Subcutaneous abdominal adipose tissue (tissue), 5 donors: ENCODE results near the gene NTRK1.

Experiments used
- H3K27ac ChIP-seq: one replicate; pipeline ENCODE4 v1.7.0; 2013; ENCODE audit warnings: low read depth, mild to moderate bottlenecking, inconsistent platforms, low read length, moderate library complexity
- H3K27me3 ChIP-seq, 5 donors: one replicate each; pipeline ENCODE4 v1.7.0; 2013; ENCODE audit warnings: low read length in 5 of 5, inconsistent platforms in 1 of 5; ENCODE audit not compliant: control insufficient read depth in 5 of 5, insufficient read depth in 4 of 5
- H3K36me3 ChIP-seq, 5 donors: one replicate each; pipeline ENCODE4 v1.7.0; 2013; ENCODE audit warnings: low read length in 5 of 5; ENCODE audit not compliant: control insufficient read depth in 5 of 5, insufficient read depth in 5 of 5
- H3K4me1 ChIP-seq, 5 donors: one replicate each; pipeline ENCODE4 v1.7.0; 2013; ENCODE audit warnings: low read length in 5 of 5, mild to moderate bottlenecking in 3 of 5, moderate library complexity in 1 of 5; ENCODE audit not compliant: control insufficient read depth in 5 of 5, insufficient read depth in 5 of 5
- H3K4me3 ChIP-seq, 5 donors: one replicate each; pipeline ENCODE4 v1.7.0; 2013; ENCODE audit warnings: low read length in 5 of 5, low read depth in 1 of 5
- H3K9ac ChIP-seq, 5 donors: one replicate each; pipeline ENCODE4 v1.7.0; 2013; ENCODE audit warnings: low read length in 5 of 5, mild to moderate bottlenecking in 4 of 5, moderate library complexity in 3 of 5
- H3K9me3 ChIP-seq, 5 donors: one replicate each; pipeline ENCODE4 v1.7.0; 2013; ENCODE audit warnings: low read length in 5 of 5; ENCODE audit not compliant: control insufficient read depth in 5 of 5
- donor health status: healthy.
- donor health status: healthy.
- donor health status: healthy.
- donor health status: healthy.
- donor health status: healthy.

The NTRK1 gene

DNA sequence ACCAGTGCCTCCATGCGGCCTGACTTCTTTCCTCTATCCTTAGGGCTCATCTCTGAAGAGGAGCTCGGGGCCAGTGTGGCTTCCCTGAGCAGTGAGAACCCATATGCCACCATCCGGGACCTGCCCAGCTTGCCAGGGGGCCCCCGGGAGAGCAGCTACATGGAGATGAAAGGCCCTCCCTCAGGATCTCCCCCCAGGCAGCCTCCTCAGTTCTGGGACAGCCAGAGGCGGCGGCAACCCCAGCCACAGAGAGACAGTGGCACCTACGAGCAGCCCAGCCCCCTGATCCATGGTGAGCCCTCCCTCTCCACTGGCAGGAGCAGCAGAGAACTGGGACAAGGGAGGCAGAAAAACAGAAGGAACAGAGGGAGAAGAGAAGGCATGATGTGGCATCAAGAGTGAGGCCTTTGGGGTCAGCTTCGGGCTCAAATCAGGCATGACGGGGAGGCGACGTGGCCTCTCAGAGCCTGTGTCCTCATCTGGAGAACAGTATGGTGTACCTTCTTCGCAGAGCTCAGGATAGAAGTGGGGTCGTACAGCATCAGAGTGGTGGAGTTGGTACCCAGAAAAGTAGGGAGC lies 53.2 kb downstream of the NTRK1 start:
- peaks cover 0 to 68% (median 47%) of the 10 kb centered on the region in 5 donors for H3K36me3 ChIP-seq
- H3K4me1 ChIP-seq = peaks cover 0 to 16% (median 14%) of the 10 kb centered on the region in 5 donors
- no peaks in the 10 kb centered on the region for H3K9me3 ChIP-seq
- H3K27ac ChIP-seq = no peak overlapping the region
- peaks cover 0 to 2% (median 0%) of the 10 kb centered on the region in 5 donors for H3K27me3 ChIP-seq
- no peak overlapping the region for H3K9ac ChIP-seq
- no peak overlapping the region for H3K4me3 ChIP-seq

DNA sequence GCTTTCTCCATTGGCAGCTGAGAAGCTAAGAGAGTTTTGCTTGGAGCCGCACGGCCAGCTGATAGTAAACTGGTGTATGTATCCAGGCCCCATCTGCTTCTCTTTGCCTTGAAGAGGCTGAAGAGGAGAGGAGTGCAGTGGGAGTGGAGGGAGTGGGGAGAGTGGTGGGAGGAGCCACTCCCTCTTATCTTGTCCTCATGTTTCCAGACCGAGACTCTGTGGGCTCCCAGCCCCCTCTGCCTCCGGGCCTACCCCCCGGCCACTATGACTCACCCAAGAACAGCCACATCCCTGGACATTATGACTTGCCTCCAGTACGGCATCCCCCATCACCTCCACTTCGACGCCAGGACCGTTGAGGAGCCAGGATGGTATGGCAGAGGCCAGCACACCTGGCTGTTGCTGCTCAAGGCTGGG lies 53.8 kb downstream of the NTRK1 start:
- no peak overlapping the region for H3K27ac ChIP-seq
- peaks cover 0 to 64% (median 43%) of the 10 kb centered on the region in 5 donors for H3K36me3 ChIP-seq
- H3K27me3 ChIP-seq = peaks cover 0 to 2% (median 0%) of the 10 kb centered on the region in 5 donors
- no peaks in the 10 kb centered on the region for H3K9me3 ChIP-seq
- H3K9ac ChIP-seq = no peak overlapping the region
- H3K4me3 ChIP-seq = no peak overlapping the region
- peaks cover 0 to 16% (median 14%) of the 10 kb centered on the region in 5 donors for H3K4me1 ChIP-seq

DNA sequence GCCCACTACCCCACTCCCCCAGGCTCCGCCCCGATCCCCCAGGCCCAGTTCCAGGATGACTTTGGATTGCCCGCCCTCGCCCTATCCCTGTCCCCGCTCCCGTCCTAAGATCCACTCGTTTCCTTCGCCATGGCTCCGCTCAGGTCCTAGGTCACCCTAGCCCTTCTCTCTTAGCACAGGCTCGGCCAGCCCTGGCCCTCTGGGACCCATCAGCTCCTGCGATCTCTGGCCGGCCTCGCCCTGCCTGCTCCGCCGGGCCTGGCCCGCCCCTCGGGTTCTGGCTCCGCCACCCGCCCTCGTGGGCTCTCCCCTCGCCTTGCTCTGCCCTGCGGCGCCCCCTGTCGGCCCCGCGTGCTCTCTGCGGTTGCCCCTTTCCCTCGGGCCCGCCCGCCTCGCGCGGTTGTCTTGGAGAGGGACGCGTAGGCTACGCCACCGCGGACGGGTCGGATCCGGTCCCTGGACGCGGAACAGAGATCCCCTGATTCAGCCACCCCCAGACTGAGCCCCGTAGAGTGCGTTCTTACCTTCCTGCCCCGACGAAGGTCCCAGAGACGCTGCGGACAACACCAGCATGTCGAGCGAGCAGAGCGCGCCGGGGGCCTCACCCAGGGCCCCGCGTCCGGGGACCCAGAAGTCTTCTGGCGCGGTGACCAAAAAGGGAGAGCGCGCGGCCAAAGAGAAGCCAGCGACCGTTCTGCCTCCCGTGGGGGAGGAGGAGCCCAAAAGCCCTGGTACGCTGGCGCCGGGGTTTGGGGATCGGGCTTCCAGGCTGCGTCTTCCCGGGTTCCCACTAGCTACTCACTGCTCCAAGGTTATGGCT lies 59.8 kb downstream of the NTRK1 start, which contains the start of gene LRRC71:
TSS of gene LRRC71 (plus strand) at position 400 of the 820 bp plus-strand sequence. CDS start at position 572, 172 bp downstream.
- Histone ChIP-seq H3K4me3 (peak within 1 kb of the TSS in 4 of 5 donors; percentile 11 to 50 (median 42)), H3K9me3 (no peaks in the 10 kb centered on the region), H3K27me3 (peaks cover 38 to 49% (median 44%) of the 10 kb centered on the region in 5 donors), H3K4me1 (peaks cover 0 to 21% (median 17%) of the 10 kb centered on the region in 5 donors), H3K36me3 (peaks cover 0 to 17% (median 6%) of the 10 kb centered on the region in 5 donors), H3K27ac (no peak within 1 kb of the TSS), H3K9ac (peak within 1 kb of the TSS in 1 of 5 donors; percentile 39)

DNA sequence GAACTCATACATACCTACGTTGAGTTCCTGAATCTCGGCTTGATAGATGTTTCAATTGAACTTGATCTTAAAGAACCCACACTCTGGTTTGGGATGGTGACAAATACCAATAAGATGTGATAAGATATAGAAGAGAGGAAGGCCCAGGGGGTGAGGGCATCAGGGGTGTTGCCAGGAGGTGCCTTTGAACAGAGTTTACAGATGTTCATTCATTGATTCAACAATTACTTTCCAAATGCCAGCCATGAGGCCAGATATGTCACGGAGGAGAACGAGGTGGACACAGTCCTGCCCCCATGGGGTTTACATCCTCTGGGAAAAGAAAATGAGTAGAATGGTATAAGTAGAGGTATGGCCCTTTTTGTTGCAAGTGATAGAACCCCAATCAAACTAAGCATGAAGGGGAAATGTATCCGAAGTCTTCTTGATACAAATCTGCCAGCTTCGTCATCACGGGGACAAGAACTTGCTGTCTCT lies 60.4 kb downstream of the NTRK1 start:
- H3K9me3 ChIP-seq = no peaks in the 10 kb centered on the region
- H3K36me3 ChIP-seq = peaks cover 0 to 12% (median 0%) of the 10 kb centered on the region in 5 donors
- H3K9ac ChIP-seq = no peak overlapping the region
- peak overlapping the region in 1 of 5 donors; percentile 50 for H3K4me3 ChIP-seq
- H3K27me3 ChIP-seq = peaks cover 41 to 51% (median 46%) of the 10 kb centered on the region in 5 donors
- no peak overlapping the region for H3K27ac ChIP-seq
- peaks cover 0 to 21% (median 17%) of the 10 kb centered on the region in 5 donors for H3K4me1 ChIP-seq

DNA sequence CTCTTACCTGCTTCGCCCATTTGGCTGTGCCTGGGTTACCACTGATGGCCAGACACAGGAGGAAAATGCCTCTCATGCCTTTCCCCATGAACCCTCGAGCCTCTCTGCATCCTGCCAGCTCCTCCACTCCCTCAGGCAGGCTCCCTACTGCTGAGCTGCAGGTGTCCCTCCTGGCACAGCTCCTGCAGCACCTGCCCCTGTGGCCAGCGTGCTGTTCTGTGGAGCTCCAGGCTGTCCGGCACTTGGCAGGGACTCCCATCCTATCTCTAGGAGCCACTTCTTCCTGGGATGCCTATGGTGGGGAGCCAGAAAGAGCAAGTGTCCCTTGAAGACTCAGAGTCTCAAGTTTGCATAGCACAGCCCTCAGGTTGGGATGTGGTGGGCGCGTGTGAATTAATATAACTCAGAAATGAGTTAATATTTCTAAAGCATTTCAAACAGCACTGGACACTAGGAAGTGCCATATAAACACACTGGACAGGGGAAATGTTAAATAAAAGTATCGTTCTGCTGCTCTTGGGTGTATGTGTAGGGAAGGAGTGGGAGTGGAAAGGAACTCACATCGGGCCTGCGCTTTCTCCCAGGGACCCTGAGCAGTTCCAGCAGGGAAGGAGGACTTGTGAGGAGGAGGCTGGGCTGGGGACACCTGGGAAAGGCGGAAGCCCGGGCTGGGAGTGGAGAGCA lies 62.5 kb downstream of the NTRK1 start:
- H3K36me3 ChIP-seq = no peaks in the 10 kb centered on the region
- peaks cover 52 to 69% (median 64%) of the 10 kb centered on the region in 5 donors for H3K27me3 ChIP-seq
- H3K27ac ChIP-seq = no peak overlapping the region
- no peaks in the 10 kb centered on the region for H3K9me3 ChIP-seq
- H3K4me1 ChIP-seq = peaks cover 0 to 33% (median 27%) of the 10 kb centered on the region in 5 donors
- H3K4me3 ChIP-seq = no peak overlapping the region
- H3K9ac ChIP-seq = no peak overlapping the region

DNA sequence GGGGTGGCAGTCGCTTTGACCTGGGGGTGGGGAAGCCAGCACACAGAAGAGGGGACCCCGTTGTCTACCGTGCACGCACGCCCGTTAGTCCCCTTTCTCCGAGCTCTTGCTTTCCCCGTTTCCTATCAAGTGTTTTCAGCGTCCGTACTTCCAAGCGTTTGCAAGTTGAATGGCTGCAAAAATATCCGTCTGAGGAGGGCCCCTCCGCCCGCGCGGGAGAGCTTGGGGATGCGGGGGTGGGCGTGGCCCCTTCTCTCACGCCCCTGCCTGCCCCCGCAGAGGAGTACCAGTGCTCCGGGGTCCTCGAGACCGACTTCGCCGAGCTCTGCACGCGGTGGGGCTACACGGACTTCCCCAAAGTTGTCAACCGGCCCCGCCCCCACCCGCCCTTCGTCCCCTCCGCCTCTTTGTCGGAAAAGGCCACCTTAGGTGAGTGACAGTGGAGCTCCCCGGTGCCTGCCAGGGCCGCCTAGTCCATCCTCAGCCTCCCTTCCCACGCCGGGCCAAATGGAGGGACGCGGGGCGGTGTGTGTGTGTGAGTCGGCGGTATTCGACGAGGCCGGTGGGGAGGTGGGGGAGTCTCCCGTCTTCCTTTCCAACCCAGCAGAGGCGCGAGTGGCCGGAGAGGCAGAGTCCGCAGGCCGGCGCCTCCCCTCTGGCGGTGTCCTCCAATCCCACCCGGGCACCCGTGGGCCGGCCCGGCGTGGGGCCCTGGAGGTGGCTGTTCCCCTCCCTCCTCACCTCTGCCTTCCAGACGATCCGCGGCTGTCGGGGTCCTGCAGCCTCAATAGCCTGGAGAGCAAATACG lies 63.2 kb downstream of the NTRK1 start:
- Histone ChIP-seq H3K9ac (no peak overlapping the region), H3K4me1 (peaks cover 0 to 33% (median 27%) of the 10 kb centered on the region in 5 donors), H3K4me3 (no peak overlapping the region), H3K27me3 (peaks cover 53 to 71% (median 65%) of the 10 kb centered on the region in 5 donors), H3K36me3 (no peaks in the 10 kb centered on the region), H3K9me3 (no peaks in the 10 kb centered on the region), H3K27ac (no peak overlapping the region)

DNA sequence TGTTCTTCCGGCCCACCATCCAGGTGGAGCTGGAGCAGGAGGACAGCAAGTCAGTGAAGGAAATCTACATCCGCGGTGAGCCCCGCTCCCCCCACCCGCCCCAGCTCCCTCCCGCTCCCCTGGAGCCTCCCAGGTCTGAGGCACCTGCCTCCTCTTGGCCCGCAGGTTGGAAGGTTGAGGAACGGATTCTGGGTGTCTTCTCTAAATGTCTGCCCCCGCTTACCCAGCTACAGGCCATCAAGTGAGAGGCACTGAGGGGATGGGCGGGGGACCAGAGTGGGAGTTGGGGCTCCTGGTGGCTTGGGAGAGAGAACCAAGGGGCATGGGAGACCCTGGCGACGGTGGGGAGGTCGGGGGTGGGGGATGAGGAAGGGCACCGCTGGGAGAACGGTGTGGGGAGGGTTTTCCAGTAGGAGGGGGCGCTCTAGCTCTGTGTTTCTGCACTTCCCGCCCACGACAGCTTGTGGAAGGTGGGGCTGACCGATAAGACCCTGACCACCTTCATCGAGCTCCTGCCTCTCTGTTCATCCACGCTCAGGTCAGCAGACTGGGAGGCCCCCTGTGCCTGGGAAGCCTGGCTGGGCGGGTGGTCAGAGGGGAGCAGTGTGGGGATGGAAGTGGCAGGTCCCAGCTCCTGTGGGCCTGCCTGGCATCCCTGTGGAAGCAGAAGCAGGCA lies 64.0 kb downstream of the NTRK1 start:
- Histone ChIP-seq H3K4me3 (no peak overlapping the region), H3K9me3 (no peaks in the 10 kb centered on the region), H3K9ac (no peak overlapping the region), H3K27ac (no peak overlapping the region), H3K27me3 (peaks cover 57 to 78% (median 73%) of the 10 kb centered on the region in 5 donors), H3K4me1 (peaks cover 0 to 33% (median 27%) of the 10 kb centered on the region in 5 donors), H3K36me3 (no peaks in the 10 kb centered on the region)

DNA sequence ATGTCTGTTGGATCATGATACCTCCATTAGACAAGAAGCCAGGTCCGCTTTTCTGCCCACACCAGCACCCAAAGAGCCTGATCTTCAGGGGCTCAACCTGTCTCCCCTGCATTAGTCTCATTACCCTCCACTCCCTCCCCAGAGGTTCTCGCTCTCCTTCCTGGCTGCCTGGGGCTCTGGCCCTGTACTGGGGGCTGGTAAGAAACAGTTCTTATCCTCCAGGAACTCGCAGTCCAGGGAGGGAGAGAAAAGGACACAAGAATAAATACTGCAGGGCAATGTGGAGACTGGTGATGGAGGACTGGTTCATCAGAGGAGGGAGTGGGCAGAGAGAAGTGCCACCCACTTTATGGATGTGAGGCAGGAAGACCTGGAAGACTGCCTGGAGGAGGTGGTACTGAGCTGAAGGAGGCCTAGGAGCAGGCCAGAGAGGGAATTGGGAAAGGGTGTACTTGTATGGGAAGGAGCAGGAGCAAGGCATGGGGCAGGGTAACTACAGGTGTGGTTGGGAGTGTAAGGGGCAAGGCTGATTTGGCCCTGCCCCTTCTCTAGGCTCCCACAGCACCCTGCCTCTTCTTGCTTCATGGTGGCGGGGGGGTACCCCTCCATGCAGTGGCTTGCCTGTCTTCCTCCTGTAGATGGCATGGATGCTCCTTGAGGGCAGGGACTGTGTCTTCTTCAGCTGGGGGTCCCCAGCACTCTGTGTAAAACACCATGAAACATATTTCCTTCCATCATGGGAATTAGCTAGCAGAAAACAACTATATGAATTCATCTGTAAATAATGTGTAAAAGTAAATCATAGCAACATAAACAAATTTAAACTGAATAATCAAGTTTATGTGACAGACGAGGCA lies 64.7 kb downstream of the NTRK1 start:
- no peak overlapping the region for H3K4me3 ChIP-seq

More for the DNA sequence above, 64.7 kb downstream of the NTRK1 start:
- H3K27me3 ChIP-seq = peaks cover 57 to 78% (median 74%) of the 10 kb centered on the region in 5 donors
- H3K4me1 ChIP-seq = peaks cover 0 to 27% (median 22%) of the 10 kb centered on the region in 5 donors
- H3K27ac ChIP-seq = no peak overlapping the region
- no peaks in the 10 kb centered on the region for H3K36me3 ChIP-seq
- no peak overlapping the region for H3K9ac ChIP-seq
- H3K9me3 ChIP-seq = no peaks in the 10 kb centered on the region
